Amygdala (tissue), 56 donors: Measurements from ENCODE around the gene SVIL.
"Not testable (repeated sequence)": the region's sequence is repeated elsewhere in the genome, so short reads cannot be mapped to it uniquely, and the experiment has no call there.

ENCODE experiments used
- DNase-seq, 56 donors: peaks; one replicate each; lab custom pipeline; 2025; lab: John Stamatoyannopoulos, UW

Gene SVIL

GRCh38 chr10:29624357-29624756 lies 10.4 kb downstream of the SVIL start:
- not testable (repeated sequence) for DNase-seq

- no peak for DNase-seq
Measured at GRCh38 chr10:29623797-29624196, 11.0 kb downstream of the SVIL start.

- DNase-seq, result no peak
Measured at GRCh38 chr10:29622382-29622922, 12.3 kb downstream of the SVIL start.

GRCh38 chr10:29621161-29621560 lies 13.6 kb downstream of the SVIL start:
- no peak for DNase-seq

- no peak for DNase-seq
Measured at GRCh38 chr10:29620112-29620690, 14.6 kb downstream of the SVIL start.

GRCh38 chr10:29619241-29619669 lies 15.5 kb downstream of the SVIL start:
- DNase-seq, result no peak

GRCh38 chr10:29618341-29619171 lies 16.2 kb downstream of the SVIL start:
- no peak for DNase-seq

GRCh38 chr10:29617880-29618340 lies 16.9 kb downstream of the SVIL start:
- no peak for DNase-seq

- no peak for DNase-seq
Measured at GRCh38 chr10:29616542-29616941, 18.2 kb downstream of the SVIL start.

- DNase-seq, result no peak
Measured at GRCh38 chr10:29615195-29615594, 19.6 kb downstream of the SVIL start.

- DNase-seq, result not testable (repeated sequence)
Measured at GRCh38 chr10:29614289-29614688, 20.5 kb downstream of the SVIL start.

GRCh38 chr10:29613791-29614190 lies 21.0 kb downstream of the SVIL start:
- no peak for DNase-seq

GRCh38 chr10:29613196-29613595 lies 21.6 kb downstream of the SVIL start:
- DNase-seq, result no peak

GRCh38 chr10:29612657-29613056 lies 22.1 kb downstream of the SVIL start:
- no peak for DNase-seq

- no peak for DNase-seq
Measured at GRCh38 chr10:29611781-29612381, 22.9 kb downstream of the SVIL start.

GRCh38 chr10:29610876-29611647 lies 23.7 kb downstream of the SVIL start:
- no peak for DNase-seq

GRCh38 chr10:29610331-29610730 lies 24.4 kb downstream of the SVIL start:
- DNase-seq, result not testable (repeated sequence)

GRCh38 chr10:29609696-29610095 lies 25.1 kb downstream of the SVIL start:
- DNase-seq, result no peak

- DNase-seq, result no peak
Measured at GRCh38 chr10:29608476-29609301, 26.1 kb downstream of the SVIL start.

GRCh38 chr10:29608062-29608461 lies 26.7 kb downstream of the SVIL start:
- DNase-seq, result no peak
